Measurements from ENCODE around the gene EPS15. TPM values are rescaled to one million over a fixed set of nuclear protein-coding genes. Genes with fewer than 3 reads are reported as not detected.

The EPS15 gene
- polyA plus RNA-seq, 3 donors from 2014 or later = 28.9 to 49.4 (median 34.9) TPM

- Mint-ChIP-seq H3K27ac (peak overlapping the region in 1 of 6 donors; percentile 12), H3K4me1 (no peaks in the 10 kb centered on the region), H3K36me3 (no peaks in the 10 kb centered on the region), H3K27me3 (ENCODE audit: low read depth in 3 of 3) (peaks cover 0 to 6% (median 1%) of the 10 kb centered on the region in 3 donors), H3K9me3 (no peaks in the 10 kb centered on the region), H3K4me3 (no peak overlapping the region)
- DNase-seq = no peak
Observed at GRCh38 chr1:51555866-51556619, 37.0 kb upstream of the EPS15 start.

GRCh38 chr1:51553911-51554310 lies 34.8 kb upstream of the EPS15 start:
- peaks cover 0 to 5% (median 1%) of the 10 kb centered on the region in 3 donors for H3K27me3 Mint-ChIP-seq (ENCODE audit: low read depth in 3 of 3)
- no peaks in the 10 kb centered on the region for H3K36me3 Mint-ChIP-seq

GRCh38 chr1:51552929-51553807 lies 34.1 kb upstream of the EPS15 start:
- H3K36me3 Mint-ChIP-seq = no peaks in the 10 kb centered on the region
- H3K4me3 Mint-ChIP-seq = no peak overlapping the region
- peaks cover 9 to 10% of the 10 kb centered on the region in 2 donors for H3K4me1 Mint-ChIP-seq
- no peak overlapping the region for H3K27ac Mint-ChIP-seq
- no peaks in the 10 kb centered on the region for H3K9me3 Mint-ChIP-seq
- no peak for DNase-seq
- peaks cover 0 to 3% (median 0%) of the 10 kb centered on the region in 3 donors for H3K27me3 Mint-ChIP-seq (ENCODE audit: low read depth in 3 of 3)

More at GRCh38 chr1:51553911-51554310, 34.8 kb upstream of the EPS15 start:
- no peak overlapping the region for H3K27ac Mint-ChIP-seq
- H3K4me3 Mint-ChIP-seq = no peak overlapping the region
- no peaks in the 10 kb centered on the region for H3K9me3 Mint-ChIP-seq
- no peak for DNase-seq
- H3K4me1 Mint-ChIP-seq = peaks cover 5% of the 10 kb centered on the region in 2 donors

DNA sequence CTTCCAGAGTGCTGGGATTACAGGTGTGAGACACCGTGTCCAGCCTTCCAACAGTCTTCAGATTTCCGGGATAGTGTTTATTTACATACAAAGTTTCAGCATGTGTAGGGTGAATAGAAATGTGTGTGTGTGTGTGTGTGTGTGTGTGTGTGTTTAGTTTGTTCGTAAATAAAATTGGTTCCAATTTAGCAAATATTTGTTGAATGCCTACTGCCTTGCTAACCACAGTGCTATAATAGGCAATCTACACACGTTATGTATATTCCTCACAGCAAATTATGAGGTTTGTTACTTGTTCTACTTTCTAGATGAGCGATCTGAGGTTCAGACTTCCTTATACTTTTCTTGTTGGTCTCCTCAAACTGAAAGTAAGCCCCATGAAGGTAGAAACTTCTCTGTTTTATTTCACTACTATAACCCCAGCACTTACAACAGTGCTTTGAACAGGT lies 32.8 kb upstream of the EPS15 start:
- no peak for DNase-seq
- Mint-ChIP-seq H3K36me3 (no peaks in the 10 kb centered on the region), H3K27me3 (ENCODE audit: low read depth in 3 of 3) (peaks cover 0 to 3% (median 0%) of the 10 kb centered on the region in 3 donors), H3K4me1 (peaks cover 9 to 10% of the 10 kb centered on the region in 2 donors), H3K27ac (no peak overlapping the region), H3K9me3 (no peaks in the 10 kb centered on the region), H3K4me3 (no peak overlapping the region)

- H3K4me1 Mint-ChIP-seq = peaks cover 9 to 10% of the 10 kb centered on the region in 2 donors
- peaks cover 0 to 4% (median 3%) of the 10 kb centered on the region in 3 donors for H3K27me3 Mint-ChIP-seq (ENCODE audit: low read depth in 3 of 3)
- H3K36me3 Mint-ChIP-seq = no peaks in the 10 kb centered on the region
- DNase-seq = no peak
- no peaks in the 10 kb centered on the region for H3K9me3 Mint-ChIP-seq
- H3K27ac Mint-ChIP-seq = peak overlapping the region in 1 of 6 donors; percentile 39
- H3K4me3 Mint-ChIP-seq = no peak overlapping the region
Observed at GRCh38 chr1:51551081-51551480, 32.0 kb upstream of the EPS15 start.

- Mint-ChIP-seq H3K9me3 (no peaks in the 10 kb centered on the region), H3K27me3 (ENCODE audit: low read depth in 3 of 3) (peaks cover 2 to 4% (median 3%) of the 10 kb centered on the region in 3 donors), H3K4me1 (peaks cover 9 to 10% of the 10 kb centered on the region in 2 donors), H3K4me3 (no peak overlapping the region), H3K27ac (no peak overlapping the region), H3K36me3 (no peaks in the 10 kb centered on the region)
- no peak for DNase-seq
Observed at GRCh38 chr1:51549901-51550300, 30.8 kb upstream of the EPS15 start.

- peaks cover 9 to 10% of the 10 kb centered on the region in 2 donors for H3K4me1 Mint-ChIP-seq
- peak overlapping the region in 1 of 6 donors; percentile 52 for H3K27ac Mint-ChIP-seq
- no peaks in the 10 kb centered on the region for H3K36me3 Mint-ChIP-seq
- no peak for DNase-seq
- peak overlapping the region in 1 of 5 donors; percentile 13 for H3K4me3 Mint-ChIP-seq
- peaks cover 2 to 4% (median 3%) of the 10 kb centered on the region in 3 donors for H3K27me3 Mint-ChIP-seq (ENCODE audit: low read depth in 3 of 3)
- H3K9me3 Mint-ChIP-seq = no peaks in the 10 kb centered on the region
Observed at GRCh38 chr1:51549016-51549619, 30.1 kb upstream of the EPS15 start.

DNA sequence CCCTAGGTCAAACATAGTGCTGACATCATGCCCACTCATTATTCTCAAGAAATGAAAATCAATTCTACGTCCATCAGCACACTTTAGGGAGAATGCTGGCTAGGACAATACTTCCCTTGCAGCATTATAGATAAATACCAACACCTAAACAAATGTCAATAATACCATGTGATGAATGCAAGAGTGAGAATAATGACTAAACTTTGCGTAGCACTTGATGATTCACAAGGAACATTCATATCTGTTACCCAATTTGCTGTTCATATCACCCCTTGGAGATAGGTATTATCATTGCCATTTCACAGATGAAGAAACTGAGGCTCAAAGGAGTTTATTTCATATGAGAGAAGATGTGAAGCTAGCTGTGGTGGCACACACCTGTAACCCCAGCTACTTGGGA lies 24.8 kb upstream of the EPS15 start:
- Mint-ChIP-seq H3K36me3 (no peaks in the 10 kb centered on the region), H3K9me3 (no peaks in the 10 kb centered on the region), H3K4me3 (no peak overlapping the region)

GRCh38 chr1:51542158-51542953 lies 23.3 kb upstream of the EPS15 start:
- Mint-ChIP-seq H3K27ac (no peak overlapping the region), H3K27me3 (ENCODE audit: low read depth in 3 of 3) (peaks cover 2 to 4% (median 2%) of the 10 kb centered on the region in 3 donors), H3K9me3 (no peaks in the 10 kb centered on the region), H3K36me3 (no peaks in the 10 kb centered on the region), H3K4me1 (no peaks in the 10 kb centered on the region), H3K4me3 (no peak overlapping the region)
- no peak for DNase-seq

More for the DNA sequence above, 24.8 kb upstream of the EPS15 start:
- Mint-ChIP-seq H3K27me3 (ENCODE audit: low read depth in 3 of 3) (peaks cover 2 to 4% (median 2%) of the 10 kb centered on the region in 3 donors), H3K27ac (no peak overlapping the region), H3K4me1 (peaks cover 4% of the 10 kb centered on the region in 2 donors)
- no peak for DNase-seq

GRCh38 chr1:51541313-51542050 lies 22.4 kb upstream of the EPS15 start:
- H3K27me3 Mint-ChIP-seq (ENCODE audit: low read depth in 3 of 3) = peaks cover 2% of the 10 kb centered on the region in 3 donors
- no peak for DNase-seq
- no peaks in the 10 kb centered on the region for H3K9me3 Mint-ChIP-seq
- H3K36me3 Mint-ChIP-seq = no peaks in the 10 kb centered on the region
- H3K4me1 Mint-ChIP-seq = no peaks in the 10 kb centered on the region
- no peak overlapping the region for H3K4me3 Mint-ChIP-seq
- H3K27ac Mint-ChIP-seq = no peak overlapping the region

DNA sequence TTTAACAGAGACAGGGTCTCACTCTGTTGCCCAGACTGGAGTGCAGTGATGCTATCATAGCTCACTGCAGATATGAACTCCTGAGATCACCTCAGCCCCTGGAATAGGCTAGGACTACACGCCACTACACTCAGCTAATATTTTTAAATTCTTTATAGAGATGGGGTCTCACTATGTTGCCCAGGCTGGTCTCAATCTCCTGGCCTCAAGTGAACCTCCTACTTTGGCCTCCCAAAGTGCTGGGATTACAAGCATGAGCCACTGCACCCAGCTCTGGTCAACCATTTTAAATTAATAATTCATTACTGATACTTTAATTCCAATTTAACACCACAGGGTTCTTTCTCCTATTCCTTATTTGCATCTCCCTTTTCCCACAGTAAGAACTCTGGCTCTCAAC lies 18.5 kb upstream of the EPS15 start:
- no peak overlapping the region for H3K27ac Mint-ChIP-seq
- H3K4me3 Mint-ChIP-seq = no peak overlapping the region
- H3K4me1 Mint-ChIP-seq = no peaks in the 10 kb centered on the region
- DNase-seq = no peak
- H3K27me3 Mint-ChIP-seq (ENCODE audit: low read depth in 3 of 3) = peaks cover 0 to 2% (median 2%) of the 10 kb centered on the region in 3 donors
- H3K36me3 Mint-ChIP-seq = no peaks in the 10 kb centered on the region
- H3K9me3 Mint-ChIP-seq = no peaks in the 10 kb centered on the region

- Mint-ChIP-seq H3K4me3 (no peak overlapping the region), H3K27ac (peak overlapping the region in 2 of 6 donors; percentile 49 to 66), H3K9me3 (no peaks in the 10 kb centered on the region), H3K27me3 (ENCODE audit: low read depth in 3 of 3) (peaks cover 0 to 2% (median 2%) of the 10 kb centered on the region in 3 donors), H3K36me3 (no peaks in the 10 kb centered on the region), H3K4me1 (no peaks in the 10 kb centered on the region)
- peak in 2 of 3 donors; percentile 20 to 47 for DNase-seq
Observed at GRCh38 chr1:51535006-51535592, 16.0 kb upstream of the EPS15 start.

All from immature natural killer cell (primary cell).